ENCODE measurements around the gene CCDC188.
A peak's percentile ranks its signal among the peaks of the same experiment; 100 is the strongest.
"Not testable (repeated sequence)": the region's sequence is repeated elsewhere in the genome, so short reads cannot be mapped to it uniquely, and the experiment has no call there.

CCDC188 gene

DNA sequence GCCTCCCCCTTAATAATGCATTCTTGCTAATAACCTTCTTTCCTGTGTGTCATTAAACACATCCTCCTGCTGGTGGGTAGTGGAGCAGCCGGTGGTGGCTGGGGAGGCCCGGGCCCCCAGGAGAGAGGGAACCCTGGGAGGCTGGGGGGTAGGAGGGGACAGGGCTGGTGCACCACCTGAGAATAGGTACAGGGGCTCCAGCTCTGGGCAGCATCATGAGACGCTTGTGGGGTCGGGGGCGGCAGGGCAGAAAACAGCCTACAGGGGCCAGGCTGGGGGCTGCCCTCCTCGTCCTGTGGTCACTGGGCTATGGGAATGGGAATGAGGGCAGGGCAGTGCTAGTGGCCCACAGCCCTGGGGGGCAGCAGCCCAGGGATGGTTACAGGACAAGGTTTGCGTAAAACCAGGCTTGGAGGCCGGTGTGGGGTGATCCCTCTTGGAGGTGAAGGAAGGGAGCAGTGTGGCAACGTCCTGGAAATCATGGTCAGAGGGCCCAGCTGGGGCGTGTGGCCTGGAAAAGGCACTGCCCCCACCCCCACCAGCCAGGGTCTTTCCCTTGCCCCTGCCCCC is 18.5 kb upstream of the CCDC188 start:
- DNase-seq, result no peak

DNA sequence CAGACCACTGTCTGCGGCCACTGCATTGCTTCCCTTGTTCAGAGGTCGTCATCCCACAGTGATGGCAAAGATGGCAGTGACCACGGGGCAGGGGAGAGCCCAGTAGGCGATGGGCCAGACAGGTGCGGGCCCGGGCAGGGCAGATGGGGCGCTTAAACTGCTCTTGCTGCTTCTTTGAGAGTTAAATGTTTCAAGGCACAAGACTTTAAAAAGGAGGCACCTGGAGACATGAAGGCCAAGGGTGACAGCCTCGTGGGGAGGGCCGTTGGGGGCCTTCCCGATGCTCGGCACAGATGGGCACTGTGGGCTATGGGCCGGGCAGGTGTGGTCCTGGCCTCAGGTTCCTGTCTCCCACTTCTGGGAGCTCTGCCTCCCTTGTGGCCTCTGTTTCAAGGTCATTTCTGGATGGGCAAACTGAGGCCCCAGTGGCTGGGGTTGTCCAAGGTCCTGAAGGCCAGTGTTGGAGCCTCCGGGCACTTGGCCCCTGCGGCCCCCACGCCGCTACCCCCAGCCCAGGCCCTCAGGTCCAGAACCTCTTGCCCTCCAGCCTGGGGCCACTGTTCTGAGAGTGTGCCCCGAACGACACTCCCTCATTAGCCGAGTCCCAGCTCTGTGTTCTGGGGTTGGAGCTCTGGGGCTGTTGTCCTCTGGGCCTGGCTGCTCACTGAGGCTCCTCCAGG is 16.9 kb upstream of the CCDC188 start:
- DNase-seq, result no peak

DNA sequence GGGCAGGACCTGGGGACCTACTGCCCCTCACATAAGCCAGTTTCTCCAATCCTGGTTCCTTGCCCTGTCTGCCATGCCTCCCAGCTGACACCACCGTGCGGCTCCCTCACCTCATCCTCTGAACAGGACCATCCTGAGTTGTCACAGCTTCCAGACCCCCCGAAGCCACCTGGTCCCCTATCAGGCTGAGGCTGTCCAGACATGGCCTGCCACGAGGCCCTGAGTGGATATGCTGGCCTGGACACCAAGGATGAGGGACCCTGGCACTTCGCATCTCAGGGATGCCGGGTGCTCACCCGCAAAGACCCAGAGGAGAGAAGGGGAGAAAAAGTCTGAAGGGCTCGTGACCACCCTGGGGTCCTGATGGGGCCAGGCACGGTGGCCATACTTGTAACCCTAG is 15.8 kb upstream of the CCDC188 start:
- DNase-seq, result no peak

DNA sequence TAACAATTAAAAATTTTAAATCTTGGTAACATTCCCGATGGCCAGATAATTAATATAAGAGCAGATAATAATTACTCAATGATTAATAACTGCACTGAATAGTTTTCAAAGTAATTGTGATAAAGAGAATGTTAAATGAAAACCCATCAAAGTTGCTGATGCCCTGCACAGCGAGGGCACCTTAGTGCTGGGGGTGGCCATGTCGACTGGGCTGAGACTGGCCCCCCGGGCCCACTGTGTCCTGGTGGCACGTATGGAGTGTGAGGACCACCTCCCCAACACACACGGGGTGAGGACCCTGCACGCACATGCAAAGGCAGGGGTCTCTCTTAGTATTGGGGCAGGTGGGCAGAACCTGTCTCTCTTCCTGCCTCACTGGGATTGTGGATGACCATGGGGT is 15.1 kb upstream of the CCDC188 start:
- no peak for DNase-seq

DNA sequence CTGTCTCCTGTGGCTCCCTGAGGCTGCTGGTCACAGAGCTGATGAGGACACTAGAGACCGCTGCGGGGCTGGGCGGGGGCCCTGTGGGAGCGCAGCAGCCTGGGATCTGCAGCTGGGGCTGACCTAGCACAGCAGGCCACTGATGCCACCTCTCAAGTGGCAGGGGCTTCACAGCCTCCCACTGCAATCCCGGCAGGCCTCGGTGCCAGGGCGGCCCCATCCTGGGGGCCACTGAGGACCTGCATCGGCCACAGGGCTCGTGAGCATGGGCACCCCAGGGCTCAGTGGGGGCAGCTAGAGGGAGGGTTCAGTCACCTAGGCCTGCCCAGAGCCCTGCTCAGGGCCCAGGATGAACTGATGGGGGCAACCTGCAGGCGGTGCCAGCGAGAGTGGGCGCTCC is 14.6 kb upstream of the CCDC188 start:
- no peak for DNase-seq

DNA sequence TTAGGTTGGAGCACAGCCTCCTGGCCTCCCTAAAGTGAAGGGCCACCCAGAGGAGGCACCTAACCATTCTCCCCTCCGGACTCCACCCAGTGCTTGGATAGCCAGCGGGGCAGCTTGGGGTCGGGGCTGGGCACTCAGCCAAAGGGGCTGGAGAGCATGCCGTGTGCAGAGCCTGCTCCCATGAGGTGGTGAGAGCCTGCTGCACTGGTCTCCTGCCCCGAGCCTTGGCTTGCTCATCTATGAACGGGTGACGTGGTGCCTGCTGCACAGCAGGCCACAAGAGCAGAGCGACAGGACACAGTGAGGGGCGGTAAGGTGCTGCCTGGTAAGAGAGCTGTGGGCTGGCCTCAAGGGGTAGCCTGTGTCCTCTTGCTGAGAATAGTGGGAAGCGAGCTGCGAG is 14.0 kb upstream of the CCDC188 start:
- DNase-seq, result no peak

DNA sequence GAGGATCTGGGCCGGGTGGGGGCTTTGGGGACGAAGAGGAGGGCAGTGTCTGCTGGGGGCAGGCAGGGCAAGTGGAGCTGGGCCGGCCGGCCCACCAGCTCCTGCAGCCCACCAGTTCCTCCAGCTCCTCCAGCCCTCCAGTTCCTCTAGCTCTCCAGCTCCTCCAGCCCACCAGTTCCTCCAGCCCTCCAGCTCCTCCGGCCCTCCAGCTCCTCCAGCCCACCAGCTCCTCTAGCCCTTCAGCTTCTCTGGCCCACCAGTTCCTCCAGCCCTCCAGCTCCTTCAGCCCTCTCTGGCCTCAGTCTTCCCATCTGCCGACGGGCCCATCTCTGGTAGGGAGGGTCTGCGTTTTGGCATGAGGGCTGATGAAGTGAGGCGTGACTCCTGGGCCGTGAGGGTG is 9.2 kb upstream of the CCDC188 start:
- DNase-seq, result no peak

DNA sequence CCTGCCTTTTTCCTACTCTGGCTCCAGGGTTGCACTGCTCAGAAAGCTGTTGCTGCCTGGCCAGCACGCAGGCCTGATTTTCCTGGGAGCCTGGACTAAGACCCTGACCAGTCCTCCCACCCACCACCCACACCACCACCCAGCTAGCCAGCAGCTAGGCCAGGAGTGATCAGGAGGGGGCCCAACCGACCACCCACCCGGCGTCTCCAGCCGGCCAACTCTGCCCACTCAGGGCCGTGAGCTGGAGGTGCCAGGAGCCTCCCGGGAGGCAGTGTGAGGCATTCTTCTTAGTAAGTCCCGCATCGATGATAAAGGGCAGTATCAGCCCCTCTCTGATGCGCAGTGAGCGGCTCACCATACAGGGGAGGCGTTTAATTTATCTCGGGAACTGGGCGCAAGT is 8.7 kb upstream of the CCDC188 start:
- DNase-seq, result not testable (repeated sequence)

DNA sequence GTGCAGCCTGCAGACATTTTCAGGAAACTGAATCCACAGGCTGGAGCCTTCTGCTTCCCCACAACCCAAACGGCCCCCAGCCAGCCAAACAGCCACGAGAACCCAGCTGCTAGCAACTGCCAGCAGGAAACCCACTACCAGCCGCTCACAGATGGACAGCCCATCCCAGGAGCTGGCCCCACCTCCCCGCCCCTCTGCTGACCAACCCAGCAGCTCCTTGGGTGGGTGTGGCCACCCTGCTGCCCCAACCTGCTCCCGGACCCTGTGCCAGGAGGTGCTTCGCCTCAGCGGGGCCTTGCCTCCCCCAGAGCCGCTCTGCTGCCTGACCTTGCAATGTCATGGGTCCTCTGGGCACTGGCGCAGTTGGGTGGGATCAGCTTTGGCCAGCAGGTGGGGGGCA is 8.2 kb upstream of the CCDC188 start:
- DNase-seq, result peak; percentile 40

DNA sequence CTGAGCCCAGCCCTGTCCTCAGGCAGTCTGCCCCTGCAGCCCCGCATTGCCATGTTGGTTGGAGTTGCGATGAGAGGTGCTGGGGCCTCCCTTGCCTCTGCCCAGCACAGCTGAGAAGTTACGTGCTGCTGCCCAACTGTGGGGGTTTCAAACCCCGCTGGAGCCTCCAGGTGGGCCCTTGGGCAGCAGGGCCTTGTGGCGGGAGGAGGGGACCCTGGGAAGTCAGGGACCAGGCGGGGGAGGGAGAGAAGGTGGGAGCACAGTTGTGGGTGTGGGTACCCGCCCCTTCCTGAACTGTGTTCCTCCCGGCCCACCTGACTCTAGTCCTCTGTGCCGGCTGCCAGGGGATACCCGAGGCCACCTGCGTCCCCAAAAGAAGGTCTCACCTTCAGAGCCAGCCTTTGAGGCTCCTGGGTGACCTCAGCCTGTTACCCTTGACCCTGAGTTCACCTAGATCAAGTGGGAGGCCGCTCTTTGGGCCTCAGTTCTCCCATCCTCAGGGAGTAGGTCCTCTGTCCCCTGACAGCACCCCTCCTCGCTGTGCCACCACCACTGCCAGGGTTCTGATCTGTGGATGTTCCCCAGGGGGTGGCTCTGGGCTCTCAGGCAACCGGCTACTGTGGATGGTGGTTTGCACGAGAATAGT is 7.7 kb upstream of the CCDC188 start:
- no peak for DNase-seq

DNA sequence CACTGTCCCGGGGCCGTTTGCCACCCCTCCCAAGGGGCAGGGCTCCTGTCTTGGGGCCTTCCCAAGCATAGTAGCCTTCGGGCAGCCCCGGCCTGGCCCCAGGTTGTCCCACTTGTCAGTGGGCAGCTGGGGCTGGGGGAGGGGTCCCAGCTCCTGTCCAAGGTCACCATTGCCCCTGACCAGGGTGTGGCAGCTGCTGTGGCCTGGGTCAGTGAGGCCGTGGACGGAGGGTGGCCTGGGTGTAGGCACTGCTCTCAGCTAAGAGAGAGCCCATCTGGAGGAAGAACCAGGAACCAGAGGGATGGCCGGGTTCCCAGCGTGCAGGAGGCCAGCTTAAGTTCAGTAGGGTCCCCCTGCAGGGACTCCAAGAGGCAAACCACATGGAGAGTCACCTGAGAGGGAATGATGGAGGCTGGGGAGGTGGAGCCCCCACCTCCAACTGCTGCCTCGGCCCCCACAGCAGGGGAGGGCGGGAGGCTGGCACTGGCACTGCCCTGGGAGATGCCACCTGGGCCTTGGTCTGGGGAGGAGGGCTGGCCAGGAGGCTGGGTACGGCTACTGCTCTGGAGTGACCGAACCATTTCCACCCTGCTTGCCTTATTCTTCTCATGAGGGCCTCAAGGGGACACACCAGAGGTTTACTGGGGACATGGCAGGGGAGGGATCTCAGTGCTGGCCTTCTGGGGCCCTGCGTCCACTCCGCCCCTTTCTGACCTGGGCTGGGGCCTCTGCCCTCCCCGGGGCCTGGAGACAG is 6.8 kb upstream of the CCDC188 start:
- DNase-seq, result no peak

DNA sequence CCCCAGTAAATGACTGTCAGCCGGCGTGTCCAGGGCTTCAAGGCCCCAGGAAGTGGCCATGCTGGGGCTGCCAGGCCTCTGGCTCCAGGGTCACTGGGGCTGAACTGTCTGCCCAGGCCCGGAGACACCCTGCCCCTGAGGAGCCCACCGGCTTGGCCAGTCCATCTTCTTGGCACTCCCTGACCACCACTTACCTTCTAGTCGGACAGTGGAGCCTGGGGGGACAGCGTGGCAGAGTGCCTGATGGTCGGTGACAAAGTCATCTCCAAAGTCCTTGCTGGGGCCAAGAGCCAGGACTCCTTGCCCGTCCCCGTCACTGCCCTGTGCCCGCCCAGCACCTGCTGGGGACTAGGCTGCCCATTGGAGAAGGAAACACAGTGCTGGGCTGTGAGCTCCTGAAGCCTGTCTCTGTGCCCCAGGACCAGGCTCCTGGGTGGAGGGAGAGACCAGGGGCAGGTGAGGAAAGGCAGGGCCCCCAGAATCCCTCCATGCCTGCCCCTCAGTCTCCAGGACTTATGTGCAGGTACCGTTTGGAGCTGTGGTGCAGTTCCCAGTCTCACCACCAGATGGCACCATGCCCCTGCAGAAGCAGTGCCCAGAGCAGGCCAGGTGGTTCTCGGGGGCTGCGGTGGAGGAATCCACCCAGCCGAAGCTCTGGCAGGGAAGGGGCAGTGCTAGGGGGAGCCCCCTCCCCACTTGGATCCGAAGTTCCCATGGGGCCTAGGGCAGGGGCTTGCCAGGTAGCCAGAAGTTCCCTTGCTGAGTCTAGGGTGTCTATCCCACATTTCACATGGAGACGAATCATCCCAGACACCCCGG is 6.0 kb upstream of the CCDC188 start:
- peak; percentile 62 for DNase-seq

DNA sequence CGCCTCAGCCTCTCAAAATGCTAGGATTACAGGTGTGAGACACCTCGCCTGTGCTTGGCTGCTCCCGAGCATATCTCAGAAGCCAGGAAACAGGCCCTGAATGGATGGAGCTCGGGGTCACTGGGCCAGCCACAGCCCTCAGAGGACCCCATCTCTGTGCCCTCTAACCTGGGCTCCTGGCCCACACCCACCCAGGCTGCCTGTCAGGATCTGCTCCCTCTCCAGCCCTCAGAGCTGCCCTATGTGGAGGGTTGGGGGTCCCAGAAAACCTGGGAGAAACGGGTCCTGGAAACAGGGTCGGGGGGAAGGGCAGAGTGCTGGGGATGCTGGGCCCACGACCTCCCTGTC is 5.2 kb upstream of the CCDC188 start:
- DNase-seq, result no peak

DNA sequence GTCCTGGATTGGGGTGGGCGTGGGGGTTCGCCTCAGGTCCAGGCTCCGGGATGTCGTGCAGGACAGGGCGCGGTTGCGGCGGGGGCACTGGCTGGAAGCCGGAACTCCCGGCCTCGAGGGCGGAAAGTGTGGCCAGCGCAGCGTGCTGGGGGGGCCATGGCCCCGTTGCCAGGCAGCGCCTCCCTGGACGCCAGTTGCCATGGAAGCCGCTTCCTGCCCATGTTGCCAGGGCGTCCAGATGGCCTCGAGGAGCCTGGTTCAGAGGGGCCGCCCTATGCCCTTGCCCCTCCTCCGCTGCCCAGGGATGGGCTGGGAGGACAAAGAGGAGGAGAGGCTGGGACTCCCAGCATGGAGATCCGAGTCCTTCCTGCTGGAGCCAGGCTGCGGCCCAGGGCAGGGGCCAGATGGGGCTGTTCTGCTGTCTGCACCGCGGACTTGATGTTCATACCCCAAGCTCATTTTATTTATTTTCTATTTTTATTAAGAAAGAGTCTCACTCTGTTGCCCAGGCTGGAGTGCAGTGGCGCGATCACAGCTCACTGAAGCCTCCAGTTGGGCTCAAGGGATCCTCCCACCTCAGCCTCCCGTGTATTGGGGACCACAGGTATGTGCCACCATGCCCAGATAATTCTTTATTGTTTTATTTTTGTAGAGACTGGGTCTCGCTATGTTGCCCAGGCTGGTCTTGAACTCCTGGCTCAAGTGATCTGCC is 4.6 kb upstream of the CCDC188 start:
- DNase-seq, result peak; percentile 34

DNA sequence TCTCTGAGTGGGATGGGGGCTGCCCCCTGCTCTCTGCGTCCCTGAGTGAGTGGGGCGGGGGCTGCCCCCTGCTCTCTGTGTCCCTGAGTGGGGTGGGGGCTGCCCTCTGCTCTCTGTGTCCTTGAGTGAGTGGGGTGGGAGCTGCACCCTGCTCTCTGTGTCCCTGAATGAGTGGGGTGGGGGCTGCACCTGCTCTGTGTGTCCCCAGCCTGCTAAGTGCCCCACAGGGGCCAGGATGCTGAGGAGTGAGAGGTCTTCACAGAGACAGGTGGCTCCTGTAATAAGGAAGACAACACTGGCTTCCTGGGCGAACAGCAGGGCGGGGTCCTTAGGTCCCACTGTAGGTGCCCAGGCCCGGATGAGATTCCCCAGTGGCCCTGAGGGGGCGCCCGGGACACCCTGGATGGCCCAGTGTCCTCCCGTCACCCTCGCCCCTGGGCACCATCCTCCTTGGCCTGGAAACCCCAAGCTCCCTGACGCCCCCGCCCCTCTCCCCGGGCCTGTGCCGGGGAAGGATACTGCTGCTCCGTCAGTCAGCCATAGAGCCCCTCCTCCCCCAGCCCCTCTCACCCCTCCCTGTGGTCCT is 3.8 kb upstream of the CCDC188 start:
- DNase-seq, result no peak

DNA sequence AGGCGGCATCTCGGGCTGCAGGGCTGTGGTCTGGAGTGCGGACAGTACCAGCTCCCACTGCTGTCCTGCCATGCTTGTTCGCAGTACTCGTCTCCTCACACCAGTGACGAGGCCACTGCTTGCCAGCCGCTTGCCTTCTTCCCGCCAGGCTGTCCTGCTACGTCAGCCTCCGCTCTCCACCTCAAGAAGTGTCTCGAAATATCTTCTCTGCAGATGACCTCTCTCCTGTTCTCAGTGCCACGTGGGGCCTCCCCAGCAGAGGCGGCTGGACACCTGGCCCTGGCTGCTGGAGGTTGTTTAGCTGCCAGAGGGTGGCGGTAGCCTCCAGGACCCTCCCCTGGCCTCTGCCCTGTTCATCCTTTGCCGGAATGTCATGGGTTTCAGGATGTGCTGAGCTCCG is 3.1 kb upstream of the CCDC188 start:
- no peak for DNase-seq

DNA sequence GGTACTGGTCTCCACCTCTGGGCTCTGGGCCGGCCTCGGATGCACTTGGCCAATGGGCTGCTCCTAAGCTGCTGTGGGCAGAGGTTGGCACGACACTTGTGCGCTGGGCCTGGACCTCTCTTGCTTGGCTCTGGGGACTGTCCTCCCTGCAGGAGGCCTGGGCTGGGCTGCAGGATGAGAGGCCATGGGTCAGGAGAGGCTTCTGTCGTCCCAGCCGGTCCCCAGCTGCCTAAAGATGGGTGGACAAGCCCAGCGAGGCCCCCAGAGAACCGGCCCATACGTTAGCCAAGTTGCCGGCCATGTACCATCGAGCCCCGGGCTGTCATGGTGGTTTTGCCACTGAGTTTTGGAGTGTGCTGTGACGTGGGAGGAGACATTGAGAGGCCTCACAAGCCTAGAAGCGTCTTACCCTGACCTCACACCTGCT is 1.6 kb upstream of the CCDC188 start:
- DNase-seq, result no peak

DNA sequence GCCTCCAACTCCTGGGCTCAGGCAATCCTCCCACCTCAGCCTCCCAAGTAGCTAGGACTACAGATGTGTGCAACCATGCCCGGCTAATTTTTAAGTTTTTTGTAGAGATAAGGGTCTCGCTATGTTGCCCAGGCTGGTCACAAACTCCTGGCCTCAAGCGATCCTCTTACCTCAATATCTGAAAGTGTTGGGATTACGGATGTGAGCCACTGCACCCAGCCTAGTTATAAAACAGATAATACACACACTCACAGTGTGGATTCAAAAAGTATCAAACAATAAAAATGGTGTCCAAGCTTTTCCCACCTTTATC is 377 bp upstream of the CCDC188 start:
- DNase-seq, result no peak

DNA sequence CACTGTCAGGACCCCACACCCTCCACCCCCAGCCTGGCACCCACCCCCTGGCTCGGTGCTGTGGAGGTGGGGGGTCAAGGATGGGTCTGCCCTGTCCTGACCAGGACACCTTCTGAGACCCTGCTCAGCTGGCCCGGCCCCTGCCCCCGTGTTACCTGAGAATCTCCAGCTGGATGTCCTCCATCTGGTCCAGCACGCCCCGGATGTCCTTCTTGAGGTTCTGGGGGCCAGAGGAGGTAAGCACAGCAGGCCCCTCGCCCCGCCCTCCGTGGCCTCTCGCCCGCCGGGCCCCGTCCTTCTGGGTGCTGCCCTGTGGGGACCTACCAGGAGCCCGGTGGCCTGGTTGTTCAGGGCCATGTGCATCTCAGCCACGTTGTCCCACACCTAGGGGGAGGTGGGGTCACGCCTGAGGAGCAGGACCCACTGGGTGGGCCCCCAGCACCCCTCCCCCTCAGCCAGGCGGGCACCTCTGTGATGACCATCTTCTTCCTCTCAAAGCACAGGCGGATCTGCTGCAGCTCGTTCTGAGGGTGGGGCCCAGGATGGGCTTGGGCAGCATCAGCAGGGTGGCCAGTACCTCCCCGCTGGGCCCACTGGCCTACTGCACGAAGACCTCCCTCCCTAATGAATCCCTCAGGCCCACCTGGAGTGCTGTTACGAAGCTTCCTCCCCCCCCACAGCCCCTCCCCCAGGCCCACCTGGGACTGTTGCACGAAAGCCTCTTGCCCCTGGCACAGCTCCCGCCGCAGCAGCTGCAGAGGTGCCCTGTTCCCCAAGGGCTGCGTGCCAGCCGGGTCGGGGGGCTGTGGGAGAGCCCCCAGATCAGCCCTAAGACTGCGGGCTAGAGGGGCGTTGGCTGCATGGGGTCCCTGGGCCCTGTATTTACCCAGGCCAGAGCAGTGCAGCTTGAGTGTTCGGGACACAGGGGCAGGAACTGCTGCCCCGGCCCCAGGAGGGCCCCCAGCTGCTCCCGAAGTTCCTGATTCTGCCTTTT is 1.3 kb downstream of the CCDC188 start:
- no peak for DNase-seq

DNA sequence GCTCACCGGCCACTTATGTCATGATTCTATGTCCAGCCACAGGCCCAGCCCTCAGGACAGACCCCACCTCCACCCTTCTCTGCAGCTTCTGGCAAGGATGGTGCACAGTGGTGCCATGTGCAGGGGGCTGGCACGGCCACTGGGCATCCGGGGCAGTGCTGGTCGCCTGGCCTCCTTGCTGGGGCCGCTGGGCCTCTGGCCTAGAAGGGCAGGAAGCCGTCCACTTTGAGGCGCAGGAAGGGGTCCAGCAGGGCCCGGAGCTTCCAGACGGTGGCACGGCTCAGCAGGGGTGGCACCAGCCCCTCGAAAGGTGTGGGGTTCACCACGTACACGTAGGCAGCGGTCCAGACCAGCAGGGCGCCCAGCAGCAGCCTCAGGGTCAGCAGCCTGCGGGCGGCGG is 2.4 kb downstream of the CCDC188 start:
- DNase-seq, result no peak

Data from NCI-H2227 treated with DMSO at 0.1 percent for 48 hours (cell line).